Muscle of back (tissue), 11 donors: ENCODE measurements around the gene NT5DC3. TPM values are rescaled to one million over a fixed set of nuclear protein-coding genes. Genes with fewer than 3 reads are reported as not detected.

Experiments
- DNase-seq, 3 donors: peaks; one replicate each; pipeline versions ENCODE4 v3.0.0 to v3.0.0-alpha.2; 2013
- polyA plus RNA-seq, 10 donors: library from polyadenylated mRNA; unstranded; fragments of 120-200 nt; gene quantifications; one replicate each; pipeline ENCODE4 v1.2.1, GENCODE V29; 2013; ENCODE audit not compliant: insufficient read length in 10 of 10

The NT5DC3 gene
- polyA plus RNA-seq, 10 donors, result 3.9 to 14.4 (median 8.8) TPM

GRCh38 chr12:103833095-103833775 is 7.8 kb downstream of the NT5DC3 start:
- no peak for DNase-seq

- no peak for DNase-seq
Measured at GRCh38 chr12:103832048-103832997, 8.7 kb downstream of the NT5DC3 start.

- no peak for DNase-seq
Measured at GRCh38 chr12:103830730-103831320, 10.2 kb downstream of the NT5DC3 start.

GRCh38 chr12:103830025-103830725 is 10.9 kb downstream of the NT5DC3 start:
- no peak for DNase-seq

- DNase-seq, result no peak
Measured at GRCh38 chr12:103829092-103829491, 11.9 kb downstream of the NT5DC3 start.

- no peak for DNase-seq
Measured at GRCh38 chr12:103827911-103828391, 13.1 kb downstream of the NT5DC3 start.

- no peak for DNase-seq
Measured at GRCh38 chr12:103824845-103825244, 16.2 kb downstream of the NT5DC3 start.

- no peak for DNase-seq
Measured at GRCh38 chr12:103824290-103824689, 16.7 kb downstream of the NT5DC3 start.

GRCh38 chr12:103823871-103824270 is 17.2 kb downstream of the NT5DC3 start:
- DNase-seq, result no peak

- no peak for DNase-seq
Measured at GRCh38 chr12:103821773-103822172, 19.3 kb downstream of the NT5DC3 start.

GRCh38 chr12:103820881-103821489 is 20.0 kb downstream of the NT5DC3 start:
- DNase-seq, result no peak

- DNase-seq, result no peak
Measured at GRCh38 chr12:103820361-103820760, 20.7 kb downstream of the NT5DC3 start.

- no peak for DNase-seq
Measured at GRCh38 chr12:103819892-103820291, 21.1 kb downstream of the NT5DC3 start.

- DNase-seq, result no peak
Measured at GRCh38 chr12:103819312-103819711, 21.7 kb downstream of the NT5DC3 start.

GRCh38 chr12:103817791-103818190 is 23.2 kb downstream of the NT5DC3 start:
- DNase-seq, result no peak

GRCh38 chr12:103816663-103817062 is 24.4 kb downstream of the NT5DC3 start:
- DNase-seq, result no peak

GRCh38 chr12:103814436-103814835 is 26.6 kb downstream of the NT5DC3 start:
- no peak for DNase-seq

- DNase-seq, result no peak
Measured at GRCh38 chr12:103813949-103814348, 27.1 kb downstream of the NT5DC3 start.

GRCh38 chr12:103813426-103813825 is 27.6 kb downstream of the NT5DC3 start:
- no peak for DNase-seq

- no peak for DNase-seq
Measured at GRCh38 chr12:103812789-103813188, 28.2 kb downstream of the NT5DC3 start.

- no peak for DNase-seq
Measured at GRCh38 chr12:103811791-103812190, 29.2 kb downstream of the NT5DC3 start.
